NCI-H2227 (cell line): ENCODE results near the gene TH.
"Not testable (repeated sequence)": the region's sequence is repeated elsewhere in the genome, so short reads cannot be mapped to it uniquely, and the experiment has no call there.

ENCODE experiments used
- DNase-seq: peaks from one replicate; lab custom pipeline; 2025; ENCODE audit not compliant: unreplicated experiment; lab: John Stamatoyannopoulos, UW

Gene TH

DNA sequence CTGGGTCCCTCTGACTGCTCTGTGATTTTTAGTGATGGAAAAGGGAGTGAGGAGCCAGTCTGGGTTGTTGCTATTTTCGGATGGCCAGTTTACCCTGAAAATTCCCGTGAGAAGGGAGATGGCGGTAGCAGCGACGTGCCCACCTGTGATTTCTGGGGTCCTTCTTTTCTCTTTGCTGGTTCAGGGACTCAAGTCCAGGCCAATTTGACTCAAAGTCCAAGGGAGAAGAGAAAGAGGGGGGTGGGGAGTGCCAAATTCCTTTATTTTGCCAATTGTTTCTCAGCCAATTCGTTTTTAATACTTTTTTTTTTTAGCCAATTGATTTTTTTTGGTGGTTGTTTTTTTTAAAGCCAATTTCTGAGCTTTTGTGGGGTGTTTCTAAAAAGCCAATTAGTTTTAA lies 39.4 kb downstream of the TH start:
- DNase-seq: no peak

DNA sequence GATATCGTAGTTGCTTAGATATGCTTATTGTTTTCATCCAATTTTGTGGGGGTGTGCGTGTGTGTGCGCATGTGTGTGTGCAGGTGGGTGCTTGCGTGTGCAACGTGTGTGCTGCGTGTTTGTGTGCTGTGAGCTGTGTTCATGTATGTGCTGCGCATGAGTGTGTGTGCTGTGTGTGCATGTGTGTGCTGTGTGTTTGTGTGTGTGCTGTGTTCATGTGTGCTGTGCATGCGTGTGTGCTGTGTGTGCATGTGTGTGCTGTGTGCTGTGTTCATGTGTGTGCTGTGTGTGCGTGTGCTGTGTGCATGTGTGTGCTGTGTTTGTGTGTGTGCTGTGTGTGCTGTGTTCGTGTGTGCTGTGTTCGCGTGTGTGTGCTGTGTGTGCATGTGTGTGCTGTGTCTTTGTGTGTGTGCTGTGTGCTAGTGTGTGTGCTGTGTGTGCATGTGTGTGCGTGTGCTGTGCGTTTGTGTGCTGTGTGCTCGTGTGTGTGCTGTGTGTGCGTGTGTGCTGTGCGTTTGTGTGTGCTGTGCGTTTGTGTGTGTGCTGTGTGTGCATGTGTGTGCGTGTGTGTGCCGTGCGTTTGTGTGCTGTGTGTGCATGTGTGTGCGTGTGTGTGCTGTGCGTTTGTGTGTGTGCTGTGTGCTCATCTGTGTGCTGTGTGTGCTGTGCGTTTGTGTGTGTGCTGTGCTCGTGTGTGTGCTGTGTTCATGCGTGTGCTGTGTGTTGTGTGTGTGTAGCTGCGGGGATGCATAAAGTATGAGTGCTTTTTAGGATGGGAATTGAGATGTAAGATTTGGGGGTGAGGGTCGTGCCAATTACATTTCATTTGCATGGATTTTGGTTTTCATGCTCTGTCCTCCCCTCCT lies 40.0 kb downstream of the TH start:
- DNase-seq: no peak

DNA sequence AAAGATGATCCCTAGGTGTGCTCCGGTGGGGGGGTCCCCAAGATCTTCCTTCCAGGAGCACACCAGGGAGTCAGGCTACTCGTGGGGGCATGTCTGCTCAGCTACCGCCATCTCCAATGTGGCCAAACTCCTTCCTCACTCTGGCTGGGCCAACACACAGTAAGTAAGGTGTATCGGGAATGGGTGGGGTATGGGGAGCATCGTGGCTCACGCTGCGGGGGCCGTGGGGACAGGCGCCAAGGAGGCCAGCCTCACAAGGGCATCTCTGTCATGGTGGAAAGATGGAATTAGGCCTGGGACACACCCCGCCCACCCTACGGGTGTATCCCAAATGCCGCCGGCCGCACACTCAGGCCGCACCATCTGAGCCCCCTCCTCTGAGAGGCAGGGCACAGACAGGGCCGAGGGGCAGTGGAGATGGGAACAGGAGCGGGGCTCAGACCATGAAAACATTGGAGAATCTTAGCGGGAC lies 40.7 kb downstream of the TH start:
- DNase-seq: no peak

DNA sequence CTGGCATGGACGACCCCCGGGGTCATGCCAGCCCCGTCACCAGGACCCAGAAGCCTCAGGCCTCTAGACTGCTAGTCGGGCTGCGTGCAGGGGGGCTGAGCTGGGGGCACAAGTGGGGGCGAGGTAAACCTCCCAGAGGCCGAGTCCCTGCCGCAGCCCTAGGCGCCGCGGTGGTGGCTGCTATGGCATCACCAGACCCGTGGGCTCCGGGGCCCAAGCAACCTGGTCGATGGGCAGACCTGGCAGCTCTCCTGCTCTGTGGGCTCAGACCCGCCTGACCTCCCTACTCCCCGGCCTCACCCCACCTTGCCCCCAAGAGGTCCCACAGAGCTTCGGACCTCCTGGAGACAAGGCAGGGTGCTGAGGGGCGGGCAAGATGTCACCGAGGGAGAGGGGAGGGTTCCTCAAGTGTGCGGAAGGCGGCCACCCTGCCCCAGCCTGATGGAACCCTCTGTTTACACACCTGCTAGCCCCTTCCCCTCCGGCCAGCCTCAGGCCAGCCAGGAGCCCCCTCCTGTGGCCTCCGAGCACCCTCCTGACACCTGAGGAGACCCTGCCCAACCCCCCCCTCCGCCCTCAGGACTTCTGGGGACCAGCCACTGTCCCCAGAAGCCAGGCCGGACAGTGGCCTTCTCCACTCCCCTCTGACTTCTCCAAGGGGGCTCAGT lies 41.8 kb downstream of the TH start:
- no peak for DNase-seq

DNA sequence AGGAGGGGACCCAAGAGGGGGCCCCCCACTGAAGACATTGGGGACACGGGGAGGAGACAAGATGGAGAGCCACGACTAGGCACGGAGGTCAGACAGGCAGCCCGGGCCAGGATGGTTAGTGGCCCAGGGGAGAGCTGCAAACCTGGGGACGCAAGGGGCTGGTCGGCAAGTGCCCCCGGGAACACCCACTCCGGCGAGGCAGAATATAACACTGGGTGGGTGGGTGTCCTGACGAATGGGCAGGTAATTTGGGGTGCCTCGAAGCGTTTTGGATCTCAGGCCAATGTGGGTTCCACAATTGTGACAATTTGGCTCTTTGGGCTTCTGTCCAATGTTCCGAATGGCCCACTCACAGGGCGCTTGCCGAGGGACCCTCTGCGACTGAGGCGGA lies 42.3 kb downstream of the TH start:
- DNase-seq: no peak

DNA sequence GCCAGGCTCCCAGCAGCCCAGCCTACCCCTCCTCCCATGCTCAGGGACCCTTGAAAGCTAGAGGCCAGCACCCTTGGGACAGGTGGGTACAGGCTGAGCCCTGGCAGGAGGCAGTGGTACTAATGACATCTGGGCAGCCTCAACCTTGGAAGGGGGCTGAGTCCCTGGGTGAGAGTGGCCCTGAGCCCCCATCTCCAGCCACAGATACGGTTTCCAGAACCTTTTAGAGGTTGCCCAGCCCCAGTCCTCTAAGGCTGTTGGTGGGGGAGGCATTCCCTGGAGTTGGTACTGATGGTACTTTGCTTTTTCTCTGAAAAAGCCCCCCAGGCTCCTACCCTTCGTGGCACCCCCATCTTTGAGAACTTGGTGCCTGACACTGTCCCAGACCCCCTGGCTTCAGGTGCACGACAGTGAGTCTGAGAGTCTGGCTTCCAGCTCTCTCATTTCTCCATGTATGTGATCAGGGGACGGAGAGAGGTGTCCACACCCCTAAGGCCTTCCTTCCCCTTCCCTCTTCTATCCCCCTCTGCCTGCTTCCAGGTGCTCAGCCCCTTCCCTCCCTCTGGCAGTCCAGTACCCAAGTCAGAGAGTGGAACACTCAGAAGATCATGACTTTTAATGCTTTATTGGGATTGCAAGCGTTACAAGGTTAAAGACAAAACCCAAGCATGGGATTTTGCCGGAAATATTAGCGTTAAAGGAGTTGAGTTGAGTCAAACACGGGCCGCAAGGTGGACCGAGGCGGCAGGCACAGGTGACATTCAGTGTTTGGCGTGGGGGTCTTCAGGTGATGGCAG lies 42.9 kb downstream of the TH start:
- DNase-seq: no peak

DNA sequence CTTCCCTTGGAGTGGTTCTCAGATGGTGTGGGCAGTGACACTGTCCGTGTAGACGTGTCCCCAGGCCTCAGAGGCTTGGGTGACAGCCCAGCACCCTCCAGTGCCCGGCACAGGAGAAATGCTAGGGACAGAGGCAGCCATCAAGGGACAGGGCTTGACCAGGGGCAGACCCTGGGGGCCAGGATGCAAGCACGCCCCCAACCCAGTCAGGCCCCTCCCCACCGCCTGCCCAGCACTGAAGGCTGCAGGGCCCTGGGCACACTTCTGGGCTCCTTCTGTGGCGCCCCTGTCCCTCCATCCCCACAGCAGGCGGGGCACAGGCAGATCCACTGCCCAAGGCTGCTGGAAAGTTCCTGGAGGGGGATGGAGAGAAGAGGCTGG lies 43.5 kb downstream of the TH start:
- DNase-seq: no peak

DNA sequence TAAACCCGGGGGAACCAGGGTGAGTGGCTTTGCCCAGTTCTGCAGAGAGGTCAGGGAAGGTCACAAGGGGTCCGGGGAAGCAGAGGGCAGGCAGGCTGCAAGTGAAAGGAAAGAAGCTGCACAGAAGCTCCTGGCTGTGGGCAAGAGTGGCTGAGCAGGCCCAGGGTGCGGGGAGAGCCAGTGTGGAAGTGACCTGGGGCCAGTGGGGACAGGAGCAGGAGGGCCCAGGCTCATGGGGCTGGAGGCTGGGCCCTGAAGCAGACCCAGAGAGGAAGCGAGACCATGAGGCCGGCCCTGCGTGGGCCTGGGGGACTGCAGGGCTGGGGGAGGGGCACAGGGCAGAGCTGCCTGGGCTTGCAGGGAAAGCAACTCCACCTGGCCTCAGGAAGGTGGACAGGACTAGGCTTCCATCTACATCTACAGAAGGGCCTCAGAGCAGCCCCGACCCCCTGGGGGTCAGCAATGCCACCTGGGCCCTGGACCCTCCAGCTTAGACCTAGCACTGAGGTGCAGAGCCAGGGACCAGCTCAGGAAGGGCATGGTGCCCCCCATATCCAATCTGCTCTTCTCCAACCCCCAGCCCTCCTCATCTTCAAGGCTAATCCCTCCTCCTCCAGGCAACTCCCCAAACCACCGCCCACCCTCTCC lies 44.0 kb downstream of the TH start:
- DNase-seq: no peak

DNA sequence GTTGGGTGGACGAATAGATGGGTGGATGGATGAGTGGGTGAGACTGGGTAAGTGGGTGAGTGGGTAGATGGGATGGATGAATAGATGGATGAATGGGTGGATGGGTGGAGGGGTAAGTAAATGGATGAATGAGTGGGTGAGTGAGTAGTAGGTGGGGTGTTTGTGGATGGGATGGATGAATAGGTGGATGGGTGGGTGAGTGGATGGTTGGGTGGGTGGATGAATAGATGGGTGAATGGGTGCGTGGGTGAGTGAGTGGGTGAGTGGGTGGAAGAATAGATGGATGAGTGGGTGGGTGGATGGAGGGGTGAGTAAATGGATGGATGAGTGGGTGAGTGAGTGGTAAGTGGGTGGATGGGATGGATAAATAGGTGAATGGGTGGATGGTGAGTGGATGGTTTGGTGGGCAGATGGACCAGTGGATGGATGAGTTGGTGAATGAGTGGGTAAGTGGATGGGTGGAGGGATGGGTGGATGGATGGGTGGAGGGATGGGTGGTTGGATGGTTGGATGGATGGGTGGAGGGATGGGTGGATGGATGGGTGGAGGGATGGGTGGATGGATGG lies 45.0 kb downstream of the TH start:
- no peak for DNase-seq

DNA sequence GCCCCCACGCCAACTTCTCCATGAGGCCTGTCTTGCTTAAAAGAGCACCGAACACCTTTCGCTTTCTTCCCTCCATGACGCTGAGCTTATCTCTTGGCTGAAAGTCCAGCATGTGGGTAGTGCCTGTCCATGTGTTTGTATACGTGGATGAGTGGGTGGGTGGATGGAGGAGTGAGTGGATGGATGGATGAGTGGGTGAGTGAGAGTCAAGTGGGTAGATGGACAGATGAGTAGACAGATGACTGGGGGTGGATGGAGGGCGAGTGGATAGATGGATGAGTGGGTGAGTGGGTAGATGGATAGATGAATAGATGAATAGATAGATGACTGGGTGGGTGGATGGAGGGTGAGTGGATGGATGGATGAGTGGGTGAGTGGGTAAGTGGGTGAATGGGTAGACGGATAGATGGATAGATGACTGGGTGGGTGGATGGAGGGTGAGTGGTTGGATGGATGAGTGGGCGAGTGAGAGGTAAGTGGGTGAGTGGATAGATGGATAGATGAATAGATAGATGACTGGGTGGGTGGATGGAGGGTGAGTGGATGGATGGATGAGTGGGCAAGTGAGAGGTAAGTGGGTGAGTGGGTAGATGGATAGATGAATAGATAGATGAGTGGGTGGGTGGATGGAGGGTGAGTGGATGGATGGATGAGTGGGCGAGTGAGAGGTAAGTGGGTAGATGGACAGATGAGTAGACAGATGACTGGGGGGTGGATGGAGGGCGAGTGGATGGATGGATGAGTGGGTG lies 46.7 kb downstream of the TH start:
- DNase-seq: not testable (repeated sequence)

DNA sequence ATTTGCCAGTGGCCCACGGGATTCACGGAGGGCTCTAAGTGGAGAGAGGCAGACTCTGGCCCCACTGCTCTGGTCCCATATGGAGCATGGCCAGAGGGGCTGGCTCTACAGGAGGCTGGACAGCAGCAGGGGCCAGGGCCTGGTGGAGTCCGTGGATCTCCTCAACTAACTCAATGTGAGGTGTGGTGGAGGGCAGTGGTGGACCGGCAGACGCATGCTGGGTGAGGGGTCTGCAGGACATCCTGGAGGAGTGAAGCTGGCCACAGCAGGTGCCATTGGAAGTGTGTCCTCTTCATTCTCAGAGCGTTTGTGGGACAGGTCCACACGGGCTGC lies 48.0 kb downstream of the TH start:
- no peak for DNase-seq

DNA sequence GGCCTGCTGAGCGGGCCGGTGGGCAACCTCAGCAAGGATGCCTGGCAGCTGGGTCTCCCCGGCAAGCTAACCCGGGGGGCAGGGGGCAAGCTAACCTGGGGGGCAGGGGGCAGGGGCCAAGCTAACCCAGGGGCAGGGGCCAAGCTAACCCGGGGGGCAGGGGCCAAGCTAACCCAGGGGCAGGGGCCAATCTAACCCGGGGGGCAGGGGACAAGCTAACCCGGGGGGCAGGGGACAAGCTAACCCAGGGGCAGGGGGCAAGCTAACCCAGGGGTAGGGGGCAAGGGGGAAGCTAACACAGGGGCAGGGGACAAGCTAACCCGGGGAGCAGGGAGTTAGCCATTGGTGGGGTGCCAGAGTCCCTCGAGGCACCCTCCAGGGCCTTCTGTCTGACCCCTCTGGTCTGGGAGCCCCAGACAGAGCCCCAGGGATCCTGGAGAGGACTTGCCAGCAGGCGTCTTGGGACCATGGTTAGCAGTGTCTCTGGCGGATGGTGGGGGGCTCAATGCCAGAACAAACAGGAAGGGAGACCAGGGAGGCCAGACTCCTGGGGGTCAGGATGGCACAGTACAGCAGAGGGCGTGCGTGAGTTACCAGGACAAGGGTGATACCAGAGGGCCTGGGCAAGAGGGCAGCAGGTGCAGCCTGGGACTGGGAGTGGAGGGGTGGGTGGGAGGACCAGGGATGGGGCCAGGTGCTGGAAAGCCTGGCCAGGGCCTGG lies 48.5 kb downstream of the TH start:
- DNase-seq: no peak

DNA sequence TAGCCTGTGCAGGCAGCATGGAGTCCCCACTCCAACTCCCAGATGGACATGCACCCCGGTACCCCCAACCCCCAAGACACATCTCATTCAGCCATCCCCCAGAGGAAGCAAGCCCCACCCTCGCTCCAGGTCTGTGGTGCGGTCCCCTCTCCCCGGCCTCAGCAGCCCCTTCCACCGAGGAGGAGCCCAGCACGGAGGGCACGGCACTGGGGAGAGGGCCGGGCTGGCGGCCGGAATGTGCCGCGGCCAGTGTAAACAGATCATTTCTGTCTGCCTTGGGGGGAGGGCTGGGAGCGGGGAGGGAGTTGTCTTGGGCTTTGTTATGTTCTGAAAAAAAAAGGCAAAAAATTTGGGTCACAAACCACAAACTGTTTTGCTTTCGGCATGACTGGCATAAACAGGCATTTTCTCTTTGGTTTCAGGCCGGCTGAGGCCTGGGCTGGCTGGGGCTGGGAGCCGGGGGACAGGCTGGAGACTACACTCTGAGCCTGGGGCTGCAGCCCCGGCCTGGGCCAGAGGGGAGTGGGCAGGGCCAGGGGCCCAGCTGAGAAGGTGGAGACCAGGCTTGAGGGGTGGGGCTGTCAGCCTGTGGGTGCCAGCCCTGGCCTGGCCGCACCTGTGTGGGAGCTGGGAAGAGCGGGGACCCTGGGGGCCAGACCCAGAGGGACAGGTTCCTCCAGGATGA lies 49.3 kb downstream of the TH start:
- DNase-seq: no peak

DNA sequence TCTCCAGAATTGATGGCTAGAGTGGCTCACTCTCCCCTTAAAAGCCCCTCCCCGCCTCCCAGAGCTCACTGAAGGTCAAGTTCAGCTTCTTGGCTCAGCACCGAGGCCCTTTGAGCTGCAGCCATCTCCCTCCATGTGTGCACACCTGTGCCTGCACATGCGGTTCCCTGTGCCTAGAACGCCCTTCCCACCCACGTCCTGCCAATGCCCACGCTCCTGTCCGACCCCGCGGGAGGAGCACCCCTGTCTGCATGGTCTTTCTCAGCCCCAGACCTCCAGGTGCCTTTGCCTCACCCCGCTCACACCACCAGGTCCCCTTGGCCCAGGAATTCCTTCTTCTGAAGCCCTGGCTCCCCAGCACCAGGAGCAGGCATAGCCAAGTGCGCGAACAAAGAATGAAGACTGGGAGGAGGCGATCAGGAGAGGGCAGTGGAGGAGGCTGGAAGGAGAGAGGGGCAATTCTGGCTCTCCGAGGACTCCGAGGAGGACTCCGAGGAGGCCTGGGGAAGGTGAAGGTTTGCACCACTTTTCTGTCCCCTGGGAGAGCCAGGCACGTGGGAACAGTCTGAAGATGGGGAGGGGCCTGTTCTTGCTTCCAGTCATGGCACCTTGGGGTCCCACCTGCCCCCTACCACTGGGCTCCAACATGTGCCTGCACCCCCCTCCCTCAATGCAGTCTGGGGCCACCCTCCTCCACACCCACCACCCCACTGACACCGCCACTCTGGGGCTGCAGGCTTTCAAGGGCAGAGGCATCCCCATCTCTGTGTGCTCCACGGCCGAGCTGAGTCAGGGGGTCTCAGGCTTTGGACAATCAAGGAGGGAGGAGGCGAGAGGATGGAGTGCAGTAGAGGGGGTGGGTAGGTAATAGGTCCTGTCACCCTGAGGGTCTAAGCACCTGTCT lies 50.1 kb downstream of the TH start:
- no peak for DNase-seq

DNA sequence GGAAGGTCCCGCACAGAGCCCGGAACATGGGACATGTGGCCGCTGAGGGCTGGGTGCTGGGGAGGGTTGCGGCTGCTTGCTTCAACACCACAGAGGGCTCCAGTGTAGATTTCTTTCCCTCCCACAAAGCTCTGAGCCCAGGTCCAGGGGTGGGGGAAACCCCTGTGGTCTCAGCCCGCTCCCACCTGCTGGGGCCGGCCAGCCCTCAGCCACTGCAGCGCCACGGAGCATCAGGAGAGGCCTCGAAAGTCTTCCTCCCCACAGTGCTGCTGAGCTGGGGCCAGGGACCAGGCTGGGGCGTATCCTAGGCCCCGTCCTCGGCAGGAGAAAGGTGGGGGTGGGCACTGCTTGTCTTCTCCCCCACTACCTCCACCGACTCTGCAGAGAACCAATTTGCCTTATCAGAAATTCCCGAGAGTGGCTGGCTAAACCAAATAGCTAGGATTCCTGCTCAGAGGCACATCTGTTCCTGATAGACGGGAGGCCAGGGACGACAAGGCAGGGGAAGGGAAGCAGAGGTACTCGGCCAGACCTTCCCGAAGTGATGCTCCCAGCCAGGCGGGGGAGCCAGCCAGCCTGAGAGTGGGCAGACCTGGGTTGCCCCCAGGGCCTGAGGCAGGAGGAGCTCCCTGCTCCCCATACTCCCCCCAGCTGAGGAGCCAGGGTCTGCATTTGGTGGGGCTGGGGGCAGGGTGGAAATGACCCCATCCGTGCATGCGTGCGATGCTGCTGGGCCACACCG lies 51.1 kb downstream of the TH start:
- DNase-seq: no peak

DNA sequence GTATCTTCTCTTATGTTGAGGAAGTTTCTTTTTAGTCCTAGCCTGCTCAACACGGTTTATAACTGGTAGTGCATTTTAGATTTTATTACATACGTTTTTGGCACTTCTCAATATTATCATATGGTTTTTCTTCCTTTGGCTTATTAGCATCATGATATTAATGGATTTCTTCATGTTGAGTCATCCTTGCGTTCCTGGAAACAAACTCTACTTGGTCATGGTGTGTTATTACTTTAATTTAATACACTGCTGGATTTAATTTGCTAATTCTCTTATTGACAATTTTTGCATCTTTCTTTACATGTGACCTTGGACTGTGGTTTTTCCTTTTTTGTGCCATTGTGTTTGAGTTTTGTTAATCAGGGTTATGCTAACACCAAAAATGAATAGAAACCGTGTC lies 52.9 kb downstream of the TH start:
- no peak for DNase-seq

DNA sequence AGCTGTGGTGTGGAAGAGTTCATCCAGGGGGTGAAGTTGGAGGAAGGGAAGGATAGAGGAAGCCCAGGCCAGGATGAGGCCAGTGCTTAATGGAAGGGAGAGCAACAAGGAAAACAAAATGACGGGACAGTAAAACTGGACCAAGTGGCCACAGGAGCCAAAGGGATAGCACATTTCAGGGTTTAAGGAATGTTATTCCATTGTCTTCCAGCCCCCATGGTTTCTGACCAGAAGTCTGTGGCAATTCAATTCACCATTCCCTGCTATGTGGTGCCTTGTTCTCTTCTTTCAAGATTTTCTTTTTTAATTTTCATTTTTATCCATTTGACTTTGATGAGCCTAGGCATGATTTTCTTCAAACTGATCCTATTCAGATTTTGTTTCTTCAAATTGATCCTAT lies 54.9 kb downstream of the TH start:
- no peak for DNase-seq
